A172 (cell line): Measurements from ENCODE around the gene CDH4. TPM values are rescaled to one million over a fixed set of nuclear protein-coding genes. Genes with fewer than 3 reads are reported as not detected.

Experiments used
- DNase-seq: peaks from one replicate; pipeline ENCODE4 v3.0.0-alpha.2; 2015; ENCODE audit warnings: low spot score
- total RNA-seq: library from RNA; depleted of rRNA; stranded (reverse); fragments of >200 nt; shearing (Covaris generic); gene quantifications from 2 replicates; pipeline ENCODE4 v1.2.3, GENCODE V29; 2014

Gene CDH4
- total RNA-seq, 1 experiment from 2014 or later = 5.5 TPM

- no peak for DNase-seq
Measured at GRCh38 chr20:61355585-61355984, 103.5 kb downstream of the CDH4 start.

- DNase-seq = no peak
Measured at GRCh38 chr20:61356196-61356595, 104.1 kb downstream of the CDH4 start.

DNA sequence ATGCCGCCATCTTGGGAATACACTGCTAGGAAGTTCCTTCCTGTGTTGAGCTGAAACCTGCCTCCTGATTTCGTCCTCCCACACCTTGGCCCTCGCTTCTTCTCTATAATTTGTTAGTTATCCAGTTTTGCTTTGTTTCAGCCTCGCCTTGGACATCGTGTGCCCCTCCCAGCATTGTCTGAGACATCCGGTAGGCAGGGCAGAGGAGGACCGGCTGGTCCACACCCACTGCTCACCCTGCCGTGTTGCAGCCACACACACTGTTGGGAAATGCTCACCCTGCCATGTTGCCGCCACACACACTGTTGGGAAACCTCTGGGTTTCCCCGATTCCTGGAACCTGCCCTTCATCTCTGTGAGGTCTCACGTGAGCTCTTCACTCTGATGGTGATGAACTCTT lies 105.1 kb downstream of the CDH4 start:
- DNase-seq = no peak

GRCh38 chr20:61359254-61359653 lies 107.2 kb downstream of the CDH4 start:
- no peak for DNase-seq

- DNase-seq = no peak
Measured at GRCh38 chr20:61360296-61360695, 108.2 kb downstream of the CDH4 start.

- no peak for DNase-seq
Measured at GRCh38 chr20:61360940-61361339, 108.9 kb downstream of the CDH4 start.

- no peak for DNase-seq
Measured at GRCh38 chr20:61361501-61361900, 109.4 kb downstream of the CDH4 start.

- DNase-seq = no peak
Measured at GRCh38 chr20:61364147-61364546, 112.1 kb downstream of the CDH4 start.

GRCh38 chr20:61366914-61367313 lies 114.9 kb downstream of the CDH4 start:
- no peak for DNase-seq

GRCh38 chr20:61369731-61370520 lies 117.9 kb downstream of the CDH4 start:
- DNase-seq = no peak

DNA sequence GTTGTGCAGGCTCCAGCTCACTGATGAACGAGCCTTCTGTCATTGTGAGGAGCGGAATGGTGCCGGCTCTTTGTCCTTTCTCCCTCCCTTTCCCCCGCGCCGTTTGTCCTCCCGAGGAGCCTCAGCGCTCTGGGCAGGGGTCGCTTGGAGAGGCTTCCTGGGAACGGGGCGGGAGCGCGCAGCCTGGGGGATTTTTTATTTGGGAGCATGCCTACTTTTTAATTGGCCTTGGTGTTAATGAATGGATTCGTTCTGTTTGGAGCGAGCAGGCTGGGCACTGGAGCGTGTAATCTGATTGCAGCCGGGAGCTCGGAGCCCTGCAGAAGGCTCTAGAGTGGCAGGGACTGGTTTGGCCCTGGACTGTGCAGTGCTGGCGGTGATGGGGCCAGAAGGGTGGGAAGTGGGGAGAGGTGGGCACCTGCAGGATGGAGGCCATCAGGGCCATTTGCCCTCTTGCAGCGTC lies 118.8 kb downstream of the CDH4 start:
- DNase-seq = no peak

DNA sequence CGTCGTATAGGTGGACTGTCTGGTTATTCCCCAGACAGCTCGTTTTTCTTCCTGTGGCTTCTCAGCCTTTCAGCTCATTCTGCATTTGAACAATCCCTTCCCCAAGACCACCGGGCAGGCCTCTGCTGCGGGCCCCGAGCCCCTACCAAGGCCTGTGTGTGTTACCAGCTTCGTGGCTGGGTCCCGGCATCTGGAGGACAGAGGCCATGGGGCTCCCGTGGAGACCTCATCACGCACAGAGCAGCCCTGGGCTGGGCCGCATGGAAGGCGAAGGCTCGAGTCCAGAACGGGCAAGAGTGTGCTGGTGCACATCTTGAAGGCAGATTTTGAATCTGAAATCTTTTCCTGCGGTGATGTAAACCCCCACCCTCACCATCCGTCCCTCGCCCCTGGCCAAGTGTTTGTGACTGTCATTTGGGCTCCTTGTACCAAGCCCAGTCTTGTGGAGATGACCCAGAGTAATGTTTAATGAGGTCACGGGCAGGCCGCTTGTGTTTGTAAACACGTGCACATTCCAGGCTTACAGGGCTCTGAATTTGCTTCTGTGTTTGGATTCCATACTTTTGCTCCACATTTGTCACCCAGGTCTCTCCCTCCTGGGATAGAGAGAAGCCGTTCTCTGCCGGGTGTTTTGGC lies 119.6 kb downstream of the CDH4 start:
- no peak for DNase-seq

DNA sequence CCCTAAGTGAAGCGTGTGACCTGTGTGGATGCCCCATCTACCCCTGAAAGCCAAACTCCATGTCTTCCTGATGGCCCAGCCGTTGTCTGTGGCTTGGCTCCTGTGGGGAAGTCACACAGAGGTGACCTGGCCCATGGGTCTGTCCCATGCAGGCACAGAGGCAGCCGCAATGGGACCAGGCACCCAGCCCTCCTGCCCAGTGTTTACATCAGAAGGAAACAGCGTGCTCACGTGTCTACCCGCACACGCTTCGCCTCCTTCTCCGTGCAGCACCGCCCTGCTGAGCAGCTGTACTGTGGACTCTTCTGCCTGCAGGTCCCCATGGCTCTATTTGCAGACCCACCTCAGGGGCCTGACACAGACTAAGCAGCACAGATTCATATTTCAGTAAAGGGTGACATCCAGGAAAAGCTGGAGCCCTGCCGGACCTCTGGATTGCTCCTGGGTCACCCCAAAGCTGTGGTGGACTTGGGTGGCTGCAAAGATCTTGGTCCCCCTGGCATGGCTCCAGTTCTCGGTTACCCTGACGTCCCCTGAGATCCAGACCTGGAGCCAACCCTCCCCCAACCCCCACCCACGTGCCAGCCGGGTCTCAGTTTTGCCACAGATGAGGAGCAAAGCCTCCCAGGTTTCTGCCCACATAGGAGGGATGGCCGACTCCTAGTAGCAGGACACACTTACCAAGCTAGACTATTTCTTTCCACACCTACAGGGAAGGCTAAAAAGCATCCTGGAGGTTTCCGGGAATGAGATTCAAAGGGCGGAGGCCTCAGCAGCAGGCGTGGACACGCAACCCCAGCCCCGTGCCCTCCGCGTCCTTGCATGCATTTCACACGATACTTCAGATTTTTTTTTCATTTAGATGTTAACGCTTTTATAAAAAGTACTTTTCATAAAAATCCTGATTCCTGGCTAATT lies 120.3 kb downstream of the CDH4 start:
- DNase-seq = no peak

GRCh38 chr20:61373055-61373399 lies 121.0 kb downstream of the CDH4 start:
- no peak for DNase-seq

DNA sequence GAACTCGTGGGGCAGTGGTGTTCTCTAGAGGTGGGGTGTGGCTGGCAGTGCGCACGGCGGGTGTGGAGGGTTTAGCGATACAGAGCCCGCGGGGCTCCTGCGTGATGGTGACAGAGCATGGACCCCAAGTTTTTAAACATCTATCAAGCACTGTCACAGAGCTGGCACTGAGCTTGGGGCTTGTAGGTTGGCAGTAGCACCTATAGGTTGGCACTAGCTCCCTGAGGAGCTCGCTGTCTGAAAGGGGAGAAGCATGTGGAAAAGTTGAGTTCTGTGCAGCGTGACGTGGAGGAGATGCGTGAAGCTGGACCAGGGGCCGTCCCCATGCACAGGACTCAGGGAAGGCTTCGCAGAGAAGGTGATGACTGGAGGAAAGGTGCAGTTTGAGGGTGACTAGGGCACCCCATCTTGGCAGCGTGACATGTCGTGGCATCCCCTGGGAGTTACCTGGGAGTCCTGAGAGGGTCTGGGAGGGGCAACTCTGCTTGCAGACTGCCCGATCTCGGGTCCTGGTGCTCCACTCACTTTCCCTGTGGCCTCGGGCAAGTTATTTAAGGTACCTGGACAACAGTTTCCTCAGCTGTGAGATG lies 122.0 kb downstream of the CDH4 start:
- DNase-seq = no peak

DNA sequence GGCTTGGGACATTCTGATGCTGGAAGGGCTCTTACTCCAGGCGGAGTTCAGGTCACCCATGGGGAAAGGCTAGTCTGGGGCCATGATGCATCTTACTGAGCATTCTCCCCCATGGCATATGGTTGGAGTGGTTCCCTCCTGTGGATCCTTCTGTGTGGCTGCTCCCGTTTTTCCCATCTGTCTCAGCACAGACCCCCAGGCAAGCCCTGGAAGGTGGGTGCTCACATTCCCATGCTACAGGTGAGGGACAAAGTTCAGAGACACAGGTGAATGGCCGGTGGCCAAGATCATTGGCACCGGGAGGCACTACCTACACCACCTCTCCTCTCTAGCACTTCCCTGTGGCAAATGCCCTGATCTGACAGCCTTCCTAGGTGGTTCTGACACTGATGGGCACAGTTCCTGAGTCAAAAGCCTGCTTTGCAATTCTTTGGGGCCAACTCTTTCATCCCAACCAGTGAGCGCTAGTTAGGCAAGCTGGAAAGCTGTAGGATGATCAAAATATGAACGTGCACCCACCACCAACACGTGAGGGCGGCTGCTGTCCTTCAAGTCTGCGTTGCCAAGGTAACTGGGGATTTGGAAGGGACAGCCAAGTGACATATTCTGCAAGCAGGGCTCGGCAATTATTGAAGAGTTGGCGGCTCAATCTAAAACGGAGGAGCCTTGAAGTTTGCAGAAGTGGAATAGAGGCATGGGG lies 124.6 kb downstream of the CDH4 start:
- no peak for DNase-seq

DNA sequence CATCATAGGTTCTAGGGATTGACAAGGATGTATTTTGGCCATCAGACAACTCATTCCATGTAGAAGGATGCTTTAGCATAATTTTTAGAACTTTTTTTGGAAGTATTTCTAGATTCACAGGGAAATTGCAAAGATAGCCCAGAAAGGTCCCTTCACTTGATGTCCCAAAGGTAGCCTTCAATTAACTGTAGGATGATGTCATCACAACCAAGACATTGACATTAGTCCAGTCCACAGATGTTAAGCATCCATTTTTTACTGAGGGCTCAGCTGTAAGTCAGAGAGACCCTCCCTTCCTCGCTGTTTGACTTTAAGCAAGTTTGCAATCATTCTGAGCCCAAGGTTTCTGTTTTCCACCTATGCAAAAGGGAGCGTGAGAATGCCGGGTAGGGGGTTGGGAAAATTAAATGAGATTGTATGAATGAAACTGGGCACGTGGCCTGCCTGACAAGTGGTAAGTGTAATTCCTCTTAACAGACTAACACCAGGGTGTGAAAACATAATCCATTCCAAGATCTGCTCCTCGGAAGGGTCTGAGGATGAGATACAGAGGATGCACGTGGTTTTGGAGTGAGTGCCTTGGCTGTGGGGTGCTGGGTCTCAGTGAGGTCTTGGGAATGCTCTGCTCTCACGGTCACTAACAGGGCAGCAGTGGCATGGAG lies 126.8 kb downstream of the CDH4 start:
- no peak for DNase-seq

DNA sequence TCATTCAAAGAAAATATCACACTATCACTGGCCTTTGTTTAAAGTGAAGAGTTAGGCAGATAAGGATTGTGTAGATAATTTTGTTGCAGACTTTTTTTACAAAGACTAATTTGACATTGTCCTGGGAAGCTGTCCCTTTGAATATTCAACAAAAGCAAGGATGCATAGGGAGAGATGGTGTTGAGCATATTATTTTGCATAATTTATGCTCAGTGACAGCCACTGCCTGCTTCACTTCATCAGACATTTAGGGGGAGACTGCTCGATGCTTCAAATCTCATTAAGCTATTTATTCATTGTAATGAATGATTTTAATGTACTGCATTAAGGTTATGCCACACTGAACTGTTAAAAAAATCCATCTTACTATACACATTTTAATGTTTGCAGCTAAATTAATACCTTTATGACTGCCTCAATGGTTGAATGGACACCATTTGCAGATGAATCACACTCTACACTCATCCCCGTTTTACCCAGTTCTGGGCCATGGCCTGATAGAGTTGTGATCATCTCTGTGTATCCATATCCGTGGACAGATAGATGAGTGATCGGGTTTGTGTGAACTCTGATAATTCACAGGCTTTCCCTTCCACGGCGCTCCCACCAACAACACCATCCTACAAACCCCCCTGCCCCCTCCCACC lies 128.0 kb downstream of the CDH4 start:
- DNase-seq = no peak

GRCh38 chr20:61380545-61380915 lies 128.5 kb downstream of the CDH4 start:
- DNase-seq = no peak

DNA sequence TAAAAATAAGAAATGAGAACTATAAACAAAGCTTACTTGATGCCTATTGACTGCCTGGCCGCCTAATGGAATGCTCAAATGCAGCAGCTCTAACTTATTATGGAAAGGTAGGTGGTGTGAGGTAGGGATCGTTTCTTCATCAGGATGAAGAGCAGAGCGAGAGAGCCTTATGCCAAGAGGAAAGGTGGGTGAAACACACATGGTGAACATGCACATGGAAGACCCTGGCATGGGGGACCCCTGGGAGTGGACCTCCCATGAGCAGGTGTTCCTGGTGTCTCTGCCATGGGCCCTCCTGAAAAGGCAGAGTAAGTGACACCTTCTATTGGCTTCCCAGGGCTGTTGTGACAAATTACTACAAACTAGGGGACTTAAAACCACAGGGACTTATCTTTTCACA lies 130.1 kb downstream of the CDH4 start:
- DNase-seq = no peak
